Measurements from ENCODE around the gene METAP1.
"Not testable (repeated sequence)": the region's sequence is repeated elsewhere in the genome, so short reads cannot be mapped to it uniquely, and the experiment has no call there.

METAP1 gene

GRCh38 chr4:99102634-99103033, 107.1 kb downstream of the METAP1 start:
- no peak for DNase-seq

- DNase-seq: no peak
These were observed 107.6 kb downstream of the METAP1 start for GRCh38 chr4:99103166-99103565.

GRCh38 chr4:99104153-99104552, 108.6 kb downstream of the METAP1 start:
- no peak for DNase-seq

- not testable (repeated sequence) for DNase-seq
These were observed 113.8 kb downstream of the METAP1 start for GRCh38 chr4:99109286-99109685.

Measured in GF-D8 (cell line).